Ishikawa (cell line): Measurements from ENCODE around the gene PLEKHG7.

Source experiments
- CREB1 ChIP-seq: IDR thresholded peaks from 2 replicates; pipeline ENCODE4 v1.6.1; 2012; ENCODE audit warnings: low read depth
- EGR1 ChIP-seq: IDR thresholded peaks from 2 replicates; pipeline ENCODE4 v1.6.1; 2012
- EP300 ChIP-seq: IDR thresholded peaks from 2 replicates; pipeline ENCODE4 v1.6.1; 2012; ENCODE audit warnings: borderline replicate concordance
- NFIC ChIP-seq: IDR thresholded peaks from 2 replicates; pipeline ENCODE4 v1.6.1; 2012
- RAD21 ChIP-seq: IDR thresholded peaks from 2 replicates; pipeline ENCODE4 v1.6.1; 2012; ENCODE audit warnings: low read depth
- REST ChIP-seq: IDR thresholded peaks from 2 replicates; pipeline ENCODE4 v1.6.1; 2012; ENCODE audit warnings: low read depth, mild to moderate bottlenecking
- TCF12 ChIP-seq: IDR thresholded peaks from 2 replicates; pipeline ENCODE4 v1.6.1; 2012; ENCODE audit warnings: low read depth

GRCh38 chr12:92747151-92747550 lies 44.4 kb downstream of the PLEKHG7 start:
- TF ChIP-seq EGR1: no peak
- TF ChIP-seq REST: no peak
- no peak for TF ChIP-seq TCF12
- no peak for TF ChIP-seq EP300
- no peak for TF ChIP-seq NFIC
- TF ChIP-seq RAD21: no peak
- no peak for TF ChIP-seq CREB1
